GM10847 (cell line): Measurements from ENCODE around the gene ACTL8.

Experiments used
- POLR2A ChIP-seq: IDR thresholded peaks from 2 replicates; pipeline ENCODE4 v1.6.1; 2011; ENCODE audit not compliant: insufficient read length; ENCODE audit errors: extremely low read depth

The ACTL8 gene

GRCh38 chr1:17776426-17776825, 21.3 kb downstream of the ACTL8 start:
- no peak for TF ChIP-seq POLR2A

- no peak for TF ChIP-seq POLR2A
Measured at GRCh38 chr1:17777330-17777729, 22.2 kb downstream of the ACTL8 start.

- no peak for TF ChIP-seq POLR2A
Measured at GRCh38 chr1:17777818-17778217, 22.7 kb downstream of the ACTL8 start.

GRCh38 chr1:17780916-17781315, 25.8 kb downstream of the ACTL8 start:
- TF ChIP-seq POLR2A = no peak

- TF ChIP-seq POLR2A = no peak
Measured at GRCh38 chr1:17789926-17790325, 34.8 kb downstream of the ACTL8 start.

- TF ChIP-seq POLR2A = no peak
Measured at GRCh38 chr1:17790383-17791054, 35.4 kb downstream of the ACTL8 start.

- TF ChIP-seq POLR2A = no peak
Measured at GRCh38 chr1:17791055-17791390, 35.9 kb downstream of the ACTL8 start.

- TF ChIP-seq POLR2A = no peak
Measured at GRCh38 chr1:17791480-17791879, 36.3 kb downstream of the ACTL8 start.

- TF ChIP-seq POLR2A = no peak
Measured at GRCh38 chr1:17792421-17792820, 37.3 kb downstream of the ACTL8 start.

- no peak for TF ChIP-seq POLR2A
Measured at GRCh38 chr1:17795081-17795809, 40.1 kb downstream of the ACTL8 start.

GRCh38 chr1:17795836-17796645, 40.9 kb downstream of the ACTL8 start:
- no peak for TF ChIP-seq POLR2A

GRCh38 chr1:17797478-17797877, 42.3 kb downstream of the ACTL8 start:
- no peak for TF ChIP-seq POLR2A

- no peak for TF ChIP-seq POLR2A
Measured at GRCh38 chr1:17798011-17798410, 42.9 kb downstream of the ACTL8 start.

GRCh38 chr1:17798799-17799382, 43.8 kb downstream of the ACTL8 start:
- TF ChIP-seq POLR2A = no peak

GRCh38 chr1:17799642-17800041, 44.5 kb downstream of the ACTL8 start:
- no peak for TF ChIP-seq POLR2A

GRCh38 chr1:17802164-17802563, 47.0 kb downstream of the ACTL8 start:
- no peak for TF ChIP-seq POLR2A
